Measurements from ENCODE around the gene MND1. TPM values are rescaled to one million over a fixed set of nuclear protein-coding genes. Genes with fewer than 3 reads are reported as not detected.
A peak's percentile ranks its signal among the peaks of the same experiment; 100 is the strongest.

Gene MND1
- total RNA-seq, 2 experiments from 2014 or later, result 0.42 TPM; not detected in 1

- no peaks in the 10 kb centered on the region for H3K36me3 Mint-ChIP-seq (ENCODE audit: low read depth)
- H3K27ac ChIP-seq (ENCODE audit: low read depth in 1 of 2, low read length in 2 of 2), result no peak overlapping the region
- intact Hi-C loops (cut with DNase I, micrococcal nuclease), result no loop called here
- no peaks in the 10 kb centered on the region for H3K9me3 Mint-ChIP-seq
- ATAC-seq (ENCODE audit: poor library complexity) (no peak), DNase-seq (no peak)
- peaks cover 7% of the 10 kb centered on the region for H3K27me3 Mint-ChIP-seq
- no peaks in the 10 kb centered on the region for H3K4me1 ChIP-seq (ENCODE audit: insufficient read depth, low read length)
- H3K27me3 ChIP-seq (ENCODE audit: control insufficient read depth in 1 of 2, insufficient read depth in 2 of 2, low read length in 2 of 2), result no peaks in the 10 kb centered on the region
- H3K4me3 Mint-ChIP-seq, result no peak overlapping the region
- H3K4me1 Mint-ChIP-seq (ENCODE audit: low read depth), result no peaks in the 10 kb centered on the region
- no peak for TF ChIP-seq CTCF (IDR thresholded peaks at IDR 0.05)
- POLR2A ChIA-PET, result no interaction called here
- H3K4me3 ChIP-seq (ENCODE audit: low read length), result no peak overlapping the region
- H3K27ac Mint-ChIP-seq, result no peak overlapping the region
- CTCF ChIA-PET, result interaction anchor here (1.8 kb wide), 1 partner anchor 237 kb away, joined by 4 read pairs; no protein-coding TSS in a partner anchor
- no peaks in the 10 kb centered on the region for H3K36me3 ChIP-seq (ENCODE audit: insufficient read depth, low read length)
- H3K9me3 ChIP-seq (ENCODE audit: control insufficient read depth in 1 of 2, insufficient read depth in 1 of 2, low read length in 2 of 2), result no peaks in the 10 kb centered on the region
Measured at GRCh38 chr4:153337686-153338085, 6.8 kb upstream of the MND1 start.

- H3K4me3 ChIP-seq (ENCODE audit: low read length), result no peak overlapping the region
- H3K27ac ChIP-seq (ENCODE audit: low read depth in 1 of 2, low read length in 2 of 2), result no peak overlapping the region
- no peak for TF ChIP-seq CTCF (IDR thresholded peaks at IDR 0.05)
- H3K4me1 Mint-ChIP-seq (ENCODE audit: low read depth), result peaks cover 5% of the 10 kb centered on the region
- no peaks in the 10 kb centered on the region for H3K36me3 Mint-ChIP-seq (ENCODE audit: low read depth)
- intact Hi-C loops (cut with DNase I, micrococcal nuclease), result loop anchor here in 1 of 2 experiments (5.0 kb wide), 1 partner anchor 411 kb away; no protein-coding TSS in a partner anchor
- ATAC-seq (ENCODE audit: poor library complexity), result no peak
- H3K9me3 Mint-ChIP-seq, result no peaks in the 10 kb centered on the region
- no peaks in the 10 kb centered on the region for H3K9me3 ChIP-seq (ENCODE audit: control insufficient read depth in 1 of 2, insufficient read depth in 1 of 2, low read length in 2 of 2)
- CTCF ChIA-PET, result interaction anchor here (1.2 to 1.3 kb wide), 2 partner anchors 126 to 235 kb away, joined by 4 read pairs; no protein-coding TSS in a partner anchor
- no peak overlapping the region for H3K27ac Mint-ChIP-seq
- peaks cover 4% of the 10 kb centered on the region for H3K4me1 ChIP-seq (ENCODE audit: insufficient read depth, low read length)
- no peaks in the 10 kb centered on the region for H3K27me3 ChIP-seq (ENCODE audit: control insufficient read depth in 1 of 2, insufficient read depth in 2 of 2, low read length in 2 of 2)
- no peaks in the 10 kb centered on the region for H3K36me3 ChIP-seq (ENCODE audit: insufficient read depth, low read length)
- POLR2A ChIA-PET, result no interaction called here
- DNase-seq, result peak in 2 of 14 experiments; percentile 19 to 24
- peaks cover 7% of the 10 kb centered on the region for H3K27me3 Mint-ChIP-seq
- H3K4me3 Mint-ChIP-seq, result no peak overlapping the region
Measured at GRCh38 chr4:153341575-153342090, 2.9 kb upstream of the MND1 start.

- intact Hi-C loops (cut with DNase I, micrococcal nuclease), result loop anchor here in 1 of 2 experiments (5.0 kb wide), 1 partner anchor 409 kb away; no protein-coding TSS in a partner anchor
- ChIA-PET POLR2A (no interaction called here), CTCF (interaction anchor here (1.0 to 1.2 kb wide), 2 partner anchors 90 to 234 kb away, joined by 3 to 4 read pairs; no protein-coding TSS in a partner anchor)
- no peaks in the 10 kb centered on the region for H3K9me3 Mint-ChIP-seq
- Histone ChIP-seq H3K27me3 (ENCODE audit: control insufficient read depth in 1 of 2, insufficient read depth in 2 of 2, low read length in 2 of 2) (no peaks in the 10 kb centered on the region), H3K4me1 (ENCODE audit: insufficient read depth, low read length) (peaks cover 4% of the 10 kb centered on the region), H3K4me3 (ENCODE audit: low read length) (no peak overlapping the region), H3K27ac (ENCODE audit: low read depth in 1 of 2, low read length in 2 of 2) (no peak overlapping the region), H3K9me3 (ENCODE audit: control insufficient read depth in 1 of 2, insufficient read depth in 1 of 2, low read length in 2 of 2) (no peaks in the 10 kb centered on the region), H3K36me3 (ENCODE audit: insufficient read depth, low read length) (no peaks in the 10 kb centered on the region)
- ATAC-seq (ENCODE audit: poor library complexity) (no peak), DNase-seq (no peak)
- H3K4me1 Mint-ChIP-seq (ENCODE audit: low read depth), result peaks cover 13% of the 10 kb centered on the region
- no peak overlapping the region for H3K27ac Mint-ChIP-seq
- no peaks in the 10 kb centered on the region for H3K36me3 Mint-ChIP-seq (ENCODE audit: low read depth)
- no peak for TF ChIP-seq CTCF (IDR thresholded peaks at IDR 0.05)
- peak overlapping the region; percentile 12 for H3K4me3 Mint-ChIP-seq
- peaks cover 7% of the 10 kb centered on the region for H3K27me3 Mint-ChIP-seq
Measured at GRCh38 chr4:153342751-153343552, 1.5 kb upstream of the MND1 start.

Data from CD4-positive, alpha-beta T cell (primary cell).